CD4-positive, alpha-beta T cell treated with Interleukin-15 for 4 hours (primary cell): ENCODE data around the gene PSMD3.

Source experiments
- DNase-seq: peaks from one replicate; pipeline ENCODE4 v3.0.0-alpha.2; 2020; ENCODE audit warnings: low spot score

Gene PSMD3

DNA sequence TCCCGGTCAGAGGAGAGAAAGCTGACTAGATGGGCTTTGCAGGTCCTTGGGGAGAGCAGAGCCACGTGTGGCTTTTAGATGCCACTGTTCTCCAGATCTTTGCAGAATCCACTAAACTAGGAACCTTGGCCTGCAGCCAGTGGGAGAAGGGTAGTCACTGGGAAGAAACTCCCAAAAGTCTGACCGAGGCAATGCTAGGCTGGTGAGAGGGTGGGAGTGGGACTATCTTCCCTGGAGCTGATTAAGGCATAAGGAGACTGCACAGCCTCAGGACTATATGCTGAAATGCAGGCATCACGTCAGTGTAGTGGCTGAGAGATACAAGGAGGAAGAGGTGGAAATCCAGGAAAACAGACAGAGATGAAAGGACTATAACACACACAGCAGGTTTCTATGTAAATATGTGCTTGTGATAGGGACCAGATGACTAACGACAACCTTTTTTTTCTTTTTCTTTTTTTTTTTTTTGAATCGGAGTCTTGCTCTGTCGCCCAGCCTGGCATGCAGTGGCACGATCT is 20.0 kb upstream of the PSMD3 start:
- no peak for DNase-seq

DNA sequence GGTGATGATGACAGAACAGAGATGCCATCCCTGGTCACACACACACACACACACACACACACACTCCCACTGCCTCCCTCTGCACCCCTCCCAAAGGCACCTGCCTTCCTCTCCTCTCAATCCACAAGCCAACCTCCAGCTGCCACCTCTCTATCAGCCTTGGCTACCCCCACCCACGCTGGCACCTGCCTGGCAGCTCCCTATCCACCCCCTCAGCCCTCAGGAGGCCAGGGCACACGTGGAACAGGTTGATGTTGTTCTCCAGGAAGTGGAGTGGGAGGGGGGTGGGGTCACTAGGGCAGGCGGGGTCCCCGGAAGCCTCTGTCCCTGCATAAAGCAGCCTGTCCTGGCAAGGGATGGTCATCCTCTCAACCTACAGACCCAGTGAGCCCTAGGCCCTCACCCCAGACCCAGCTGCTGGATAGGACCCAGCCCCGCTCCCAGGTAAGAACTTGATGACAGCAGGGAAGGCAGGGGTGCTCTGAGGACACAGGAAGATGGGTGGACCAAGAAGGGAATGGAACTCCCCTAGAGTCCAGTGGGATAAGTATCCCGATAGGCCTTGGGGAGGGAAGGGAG is 17.9 kb upstream of the PSMD3 start, which contains the start of gene GSDMA:
GSDMA (plus strand) TSS at position 363 of the 579 bp plus-strand sequence. CDS start 2,684 bp downstream, outside the sequence.
- DNase-seq, result no peak

DNA sequence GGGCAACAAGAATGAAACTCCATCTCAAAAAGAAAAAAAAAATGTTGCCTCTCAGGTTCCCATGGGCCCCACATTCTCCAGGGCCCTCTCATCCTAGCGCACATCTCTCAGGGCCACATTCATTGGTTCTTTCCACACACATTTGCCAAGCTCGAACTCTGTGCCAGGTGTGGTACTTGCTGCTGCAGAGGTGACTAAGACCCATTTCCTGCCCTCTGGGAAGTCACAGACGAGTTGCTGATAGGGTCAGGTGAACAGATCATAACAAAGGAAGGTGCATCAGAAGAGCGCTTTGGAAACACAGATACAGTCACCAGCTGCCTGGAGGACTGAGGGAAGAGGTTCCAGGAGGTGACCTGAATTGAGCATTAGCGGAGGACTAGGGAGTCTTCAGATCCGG is 16.8 kb upstream of the PSMD3 start:
- peak; percentile 70 for DNase-seq

- no peak for DNase-seq
Observed at GRCh38 chr17:39965017-39965699, 15.4 kb upstream of the PSMD3 start.

- no peak for DNase-seq
Observed at GRCh38 chr17:39966771-39967170, 13.8 kb upstream of the PSMD3 start.

DNA sequence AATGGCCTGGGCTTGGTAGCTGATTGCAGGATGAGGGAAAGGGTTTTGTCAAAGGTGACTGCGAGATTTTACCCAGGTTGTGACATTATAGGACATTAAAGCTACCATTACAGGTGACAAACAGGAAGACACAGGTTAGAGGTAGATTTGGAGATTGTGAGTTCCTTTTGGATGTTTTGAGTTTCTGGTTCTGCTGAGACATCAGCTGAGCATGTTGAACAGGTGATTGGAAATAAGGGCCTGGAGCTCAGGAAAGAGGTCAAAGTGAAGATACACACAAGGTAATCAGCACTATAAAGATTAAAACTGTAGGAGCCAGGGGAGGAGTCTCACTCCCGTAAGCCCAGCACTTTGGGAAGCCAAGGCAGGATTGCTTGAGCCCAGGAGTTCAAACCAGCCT is 11.8 kb upstream of the PSMD3 start:
- DNase-seq, result no peak

DNA sequence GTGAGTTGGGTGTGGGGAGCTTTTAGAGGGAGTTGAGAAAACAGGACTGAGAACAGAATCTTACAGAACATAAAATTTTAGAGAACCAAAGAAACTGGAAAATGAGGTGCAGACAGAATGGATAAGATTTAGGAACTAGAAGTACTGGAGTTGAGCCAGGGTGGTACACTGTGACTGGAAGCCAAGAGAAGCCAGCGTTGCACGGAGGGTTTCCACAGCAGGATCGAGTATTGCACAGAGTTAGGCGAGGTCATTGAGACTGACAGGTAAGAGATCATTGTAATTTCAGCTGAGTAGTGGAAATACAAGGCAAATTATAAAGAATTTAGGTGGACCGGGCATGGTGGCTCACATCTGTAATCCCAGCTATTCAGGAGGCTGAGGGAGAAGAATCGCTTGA is 11.2 kb upstream of the PSMD3 start:
- no peak for DNase-seq

GRCh38 chr17:39970157-39970692 is 10.4 kb upstream of the PSMD3 start:
- DNase-seq, result no peak

DNA sequence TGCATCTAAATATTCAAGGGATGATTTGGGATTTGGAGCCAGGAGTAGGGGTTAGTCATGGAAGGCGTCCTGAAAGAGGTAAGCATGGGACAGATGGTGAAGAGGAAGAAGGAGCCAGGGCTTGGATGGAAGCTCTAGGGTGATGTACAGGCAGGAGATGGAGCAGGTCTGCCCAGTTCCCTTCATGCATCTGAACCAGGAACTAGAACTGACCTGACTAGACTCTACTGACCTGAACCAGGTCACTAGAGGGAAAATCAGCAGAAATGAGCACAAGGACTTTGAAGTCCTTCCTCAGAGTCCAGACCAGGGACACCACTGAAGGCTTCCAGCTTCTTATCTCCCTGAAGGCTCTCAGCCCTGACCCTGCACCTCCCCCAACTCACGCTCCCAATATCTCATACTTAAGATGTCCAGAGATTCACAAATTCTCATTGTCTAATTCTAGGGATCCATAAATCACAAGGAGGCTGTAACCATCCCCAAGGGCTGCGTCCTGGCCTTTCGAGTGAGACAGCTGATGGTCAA is 9.5 kb upstream of the PSMD3 start:
- no peak for DNase-seq

DNA sequence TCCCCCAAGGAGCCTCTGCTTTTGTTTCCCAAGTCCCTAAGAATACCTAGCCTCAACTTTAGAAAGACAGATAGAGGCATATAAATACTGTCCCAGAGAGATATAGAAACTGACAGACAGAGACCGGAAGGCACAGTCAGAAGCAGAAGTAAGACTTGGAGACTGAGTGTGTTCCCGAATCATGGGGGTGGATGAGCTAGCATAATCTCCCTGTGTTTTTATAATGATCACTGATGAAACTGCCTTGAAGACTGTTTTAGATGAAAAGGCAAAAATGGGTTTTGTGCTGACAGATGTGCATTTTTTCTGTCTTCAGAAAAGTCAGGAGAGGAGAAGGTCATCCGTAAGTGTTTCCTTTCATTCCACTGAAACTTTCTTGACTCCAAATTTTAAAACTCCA is 8.3 kb upstream of the PSMD3 start:
- DNase-seq, result no peak

- no peak for DNase-seq
Observed at GRCh38 chr17:39973496-39973895, 7.1 kb upstream of the PSMD3 start.

DNA sequence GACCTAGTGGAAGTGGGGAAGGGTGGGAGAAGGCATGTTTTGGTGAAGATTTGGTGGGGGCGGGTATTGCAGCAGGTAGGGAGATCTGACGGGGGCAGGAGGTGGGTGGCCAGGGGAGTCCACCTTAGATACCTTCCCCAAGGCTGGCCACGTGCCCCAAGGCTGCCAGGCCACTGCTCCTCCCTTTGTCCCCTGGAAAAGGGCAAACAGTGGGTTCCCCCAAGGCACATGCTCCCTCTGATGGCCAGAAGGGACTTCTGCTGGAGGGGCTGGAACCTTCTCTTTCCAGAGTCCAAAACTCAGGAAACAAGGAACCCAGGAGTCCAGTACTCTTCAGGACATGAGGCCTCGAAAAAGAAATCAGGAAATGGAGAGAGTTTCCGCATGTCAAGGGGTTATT is 6.2 kb upstream of the PSMD3 start:
- no peak for DNase-seq

DNA sequence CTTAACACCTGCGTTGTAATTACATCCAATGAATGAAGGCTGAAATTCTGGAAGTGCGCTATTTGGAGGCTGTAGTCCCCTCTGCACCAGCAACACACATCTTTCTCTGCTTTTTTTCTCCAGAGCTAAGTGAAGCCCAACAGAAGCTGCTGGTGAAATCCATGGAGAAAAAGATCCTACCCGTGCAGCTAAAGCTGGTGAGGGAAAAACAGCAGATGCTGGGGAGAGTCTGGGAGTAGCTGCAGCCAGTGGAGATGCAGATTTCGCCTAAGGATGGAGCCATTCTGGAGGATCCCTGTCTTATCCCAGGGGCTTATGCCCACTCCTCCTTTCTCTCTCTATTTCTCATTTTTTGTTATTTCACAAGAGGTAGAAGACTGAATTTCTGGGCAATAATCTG is 4.8 kb upstream of the PSMD3 start:
- no peak for DNase-seq

GRCh38 chr17:39979016-39979670 is 1.5 kb upstream of the PSMD3 start:
- no peak for DNase-seq

- DNase-seq, result peak; percentile 2
Observed at GRCh38 chr17:39979893-39980350, 685 bp upstream of the PSMD3 start.

- no peak for DNase-seq
Observed at GRCh38 chr17:39981207-39981741, 667 bp downstream of the PSMD3 start.

- DNase-seq, result no peak
Observed at GRCh38 chr17:39981766-39982375, 1.3 kb downstream of the PSMD3 start.

DNA sequence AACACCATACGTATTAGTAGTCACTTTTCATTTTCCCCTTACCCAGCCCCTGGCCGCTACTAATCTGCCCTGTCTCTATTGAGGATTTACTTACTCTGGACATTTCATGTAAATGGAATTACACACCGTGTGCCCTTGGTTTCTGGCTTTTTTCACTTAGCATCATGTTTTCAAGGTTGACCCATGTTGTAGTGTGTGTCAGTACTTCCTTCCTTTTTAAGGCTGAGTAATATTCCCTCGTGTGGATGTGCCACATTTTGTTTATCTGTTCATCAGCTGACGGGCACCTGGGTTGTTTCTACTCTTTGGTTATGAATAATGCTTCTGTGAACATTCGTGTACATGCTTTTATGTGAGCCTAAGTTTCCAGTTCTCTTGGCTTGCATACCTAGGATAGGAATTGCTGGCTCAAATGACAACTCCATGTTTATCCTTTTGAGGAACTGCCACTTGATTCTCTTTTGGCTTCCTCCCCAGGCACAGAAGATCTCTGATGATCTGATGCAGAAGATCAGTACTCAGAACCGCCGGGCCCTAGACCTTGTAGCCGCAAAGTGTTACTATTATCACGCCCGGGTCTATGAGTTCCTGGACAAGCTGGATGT is 7.7 kb downstream of the PSMD3 start:
- DNase-seq, result no peak

DNA sequence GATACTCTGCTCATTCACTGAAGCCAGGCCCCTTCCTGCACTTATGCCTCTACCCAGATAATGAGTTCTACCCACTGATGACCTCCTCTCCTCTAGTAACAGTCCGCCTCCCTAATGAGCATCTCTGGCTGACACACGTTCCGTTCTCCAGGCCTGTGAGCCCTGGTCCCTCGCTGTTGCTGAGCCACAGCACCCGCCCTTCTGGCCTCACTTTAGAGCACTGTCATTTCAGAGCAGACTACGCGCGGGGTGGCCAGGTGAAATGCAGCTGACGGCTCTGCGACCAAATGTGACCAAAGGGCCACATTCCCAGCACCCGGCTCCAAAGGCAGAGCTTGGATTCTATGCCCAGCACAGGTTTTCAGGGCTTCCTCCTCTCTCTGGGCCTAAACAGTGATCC is 13.8 kb downstream of the PSMD3 start:
- no peak for DNase-seq

GRCh38 chr17:39995438-39995837 is 14.8 kb downstream of the PSMD3 start:
- no peak for DNase-seq

- DNase-seq, result no peak
Observed at GRCh38 chr17:39996162-39996561, 15.6 kb downstream of the PSMD3 start.
